Measurements from ENCODE around the gene TPBGL.

Gene TPBGL

GRCh38 chr11:75212411-75212810 is 28.2 kb upstream of the TPBGL start:
- Histone ChIP-seq H3K4me2 (ENCODE audit: insufficient read depth, low read length, poor library complexity, severe bottlenecking) (no peak overlapping the region), H4K8ac (ENCODE audit: low read depth, low read length) (no peak overlapping the region), H3K9ac (ENCODE audit: low read depth, low read length, poor library complexity) (no peak overlapping the region), H3K14ac (ENCODE audit: low read length) (no peak overlapping the region), H3K9me3 (replicated peaks in 1 of 2; ENCODE audit: control insufficient read depth in 2 of 2, insufficient read depth in 1 of 2, low read depth in 1 of 2, low read length in 2 of 2) (no peaks in the 10 kb centered on the region), H3K27ac (replicated peaks; ENCODE audit: low read length) (no peak overlapping the region), H3K27me3 (ENCODE audit: control insufficient read depth in 3 of 3, insufficient read depth in 3 of 3, low read depth in 1 of 3, low read length in 3 of 3) (peaks cover 0 to under 1% (median 0%) of the 10 kb centered on the region in 3 experiments), H2BK15ac (ENCODE audit: low read length) (no peak overlapping the region), H3K18ac (ENCODE audit: low read length) (no peak overlapping the region), H2BK5ac (ENCODE audit: low read length) (no peak overlapping the region), H2BK12ac (ENCODE audit: low read length) (no peak overlapping the region), H3K23ac (ENCODE audit: low read depth, low read length, poor library complexity) (no peak overlapping the region), H3K4me1 (ENCODE audit: control insufficient read depth in 2 of 2, insufficient read depth in 1 of 2, low read depth in 1 of 2, low read length in 2 of 2) (no peaks in the 10 kb centered on the region), H3K36me3 (replicated peaks in 1 of 2; ENCODE audit: control insufficient read depth in 2 of 2, insufficient read depth in 2 of 2, low read length in 2 of 2) (no peaks in the 10 kb centered on the region), H3K4me3 (ENCODE audit: low read length in 2 of 2) (no peak overlapping the region), H3K4ac (ENCODE audit: low read length) (no peak overlapping the region), H2AK5ac (ENCODE audit: low read depth, low read length) (no peak overlapping the region), H4K91ac (ENCODE audit: low read depth, low read length, poor library complexity) (no peak overlapping the region), H2AFZ (ENCODE audit: low read length) (no peak overlapping the region), H2BK120ac (ENCODE audit: low read depth, low read length) (no peak overlapping the region), H3K79me1 (ENCODE audit: low read depth, low read length) (no peaks in the 10 kb centered on the region)
- no peak for DNase-seq (ENCODE audit: low spot score)
- WGBS, 2 donors (ENCODE audit: extremely low coverage in 2 of 2, insufficient read length in 2 of 2, insufficient replicate concordance in 1 of 2), result no CpG with 5 or more reads among the region's 5 CpGs

- Histone ChIP-seq H4K91ac (ENCODE audit: low read depth, low read length, poor library complexity) (no peak overlapping the region), H2BK120ac (ENCODE audit: low read depth, low read length) (no peak overlapping the region), H3K27me3 (ENCODE audit: control insufficient read depth in 3 of 3, insufficient read depth in 3 of 3, low read depth in 1 of 3, low read length in 3 of 3) (peaks cover 0 to 4% (median 0%) of the 10 kb centered on the region in 3 experiments), H3K27ac (replicated peaks; ENCODE audit: low read length) (no peak overlapping the region), H2AK5ac (ENCODE audit: low read depth, low read length) (no peak overlapping the region), H2BK12ac (ENCODE audit: low read length) (no peak overlapping the region), H3K4me1 (ENCODE audit: control insufficient read depth in 2 of 2, insufficient read depth in 1 of 2, low read depth in 1 of 2, low read length in 2 of 2) (no peaks in the 10 kb centered on the region), H3K79me1 (ENCODE audit: low read depth, low read length) (no peaks in the 10 kb centered on the region), H3K9ac (ENCODE audit: low read depth, low read length, poor library complexity) (no peak overlapping the region), H3K18ac (ENCODE audit: low read length) (no peak overlapping the region), H2BK5ac (ENCODE audit: low read length) (no peak overlapping the region), H2BK15ac (ENCODE audit: low read length) (no peak overlapping the region), H3K4me3 (ENCODE audit: low read length in 2 of 2) (no peak overlapping the region), H3K23ac (ENCODE audit: low read depth, low read length, poor library complexity) (no peak overlapping the region), H2AFZ (ENCODE audit: low read length) (no peak overlapping the region), H3K4me2 (ENCODE audit: insufficient read depth, low read length, poor library complexity, severe bottlenecking) (no peak overlapping the region), H3K14ac (ENCODE audit: low read length) (no peak overlapping the region), H3K36me3 (replicated peaks in 1 of 2; ENCODE audit: control insufficient read depth in 2 of 2, insufficient read depth in 2 of 2, low read length in 2 of 2) (no peaks in the 10 kb centered on the region), H4K8ac (ENCODE audit: low read depth, low read length) (no peak overlapping the region), H3K9me3 (replicated peaks in 1 of 2; ENCODE audit: control insufficient read depth in 2 of 2, insufficient read depth in 1 of 2, low read depth in 1 of 2, low read length in 2 of 2) (no peaks in the 10 kb centered on the region), H3K4ac (ENCODE audit: low read length) (no peak overlapping the region)
- DNase-seq (ENCODE audit: low spot score), result peak; percentile 90
- no CpG with 5 or more reads among the region's 8 CpGs for WGBS, 2 donors (ENCODE audit: extremely low coverage in 2 of 2, insufficient read length in 2 of 2, insufficient replicate concordance in 1 of 2)
Measured at GRCh38 chr11:75214411-75214821, 26.2 kb upstream of the TPBGL start.

- no peak overlapping the region for H3K9ac ChIP-seq (ENCODE audit: low read depth, low read length, poor library complexity)
- H4K91ac ChIP-seq (ENCODE audit: low read depth, low read length, poor library complexity), result no peak overlapping the region
- H2BK12ac ChIP-seq (ENCODE audit: low read length), result no peak overlapping the region
- H2BK15ac ChIP-seq (ENCODE audit: low read length), result no peak overlapping the region
- no peak overlapping the region for H3K27ac ChIP-seq (replicated peaks; ENCODE audit: low read length)
- no peak overlapping the region for H3K4ac ChIP-seq (ENCODE audit: low read length)
- no peaks in the 10 kb centered on the region for H3K79me1 ChIP-seq (ENCODE audit: low read depth, low read length)
- peaks cover 0 to 4% (median 0%) of the 10 kb centered on the region in 3 experiments for H3K27me3 ChIP-seq (ENCODE audit: control insufficient read depth in 3 of 3, insufficient read depth in 3 of 3, low read depth in 1 of 3, low read length in 3 of 3)
- no peak overlapping the region for H2AFZ ChIP-seq (ENCODE audit: low read length)
- no peaks in the 10 kb centered on the region for H3K4me1 ChIP-seq (ENCODE audit: control insufficient read depth in 2 of 2, insufficient read depth in 1 of 2, low read depth in 1 of 2, low read length in 2 of 2)
- H3K4me3 ChIP-seq (ENCODE audit: low read length in 2 of 2), result no peak overlapping the region
- no peak overlapping the region for H2BK120ac ChIP-seq (ENCODE audit: low read depth, low read length)
- H3K36me3 ChIP-seq (replicated peaks in 1 of 2; ENCODE audit: control insufficient read depth in 2 of 2, insufficient read depth in 2 of 2, low read length in 2 of 2), result no peaks in the 10 kb centered on the region
- H3K4me2 ChIP-seq (ENCODE audit: insufficient read depth, low read length, poor library complexity, severe bottlenecking), result no peak overlapping the region
- no peak for DNase-seq (ENCODE audit: low spot score)
- H3K18ac ChIP-seq (ENCODE audit: low read length), result no peak overlapping the region
- no peaks in the 10 kb centered on the region for H3K9me3 ChIP-seq (replicated peaks in 1 of 2; ENCODE audit: control insufficient read depth in 2 of 2, insufficient read depth in 1 of 2, low read depth in 1 of 2, low read length in 2 of 2)
- H3K23ac ChIP-seq (ENCODE audit: low read depth, low read length, poor library complexity), result no peak overlapping the region
- H2BK5ac ChIP-seq (ENCODE audit: low read length), result no peak overlapping the region
- H2AK5ac ChIP-seq (ENCODE audit: low read depth, low read length), result no peak overlapping the region
- no peak overlapping the region for H4K8ac ChIP-seq (ENCODE audit: low read depth, low read length)
- no peak overlapping the region for H3K14ac ChIP-seq (ENCODE audit: low read length)
Measured at GRCh38 chr11:75214843-75215242, 25.7 kb upstream of the TPBGL start.

- DNase-seq (ENCODE audit: low spot score), result no peak
- H2BK120ac ChIP-seq (ENCODE audit: low read depth, low read length), result no peak overlapping the region
- no peak overlapping the region for H3K4me3 ChIP-seq (ENCODE audit: low read length in 2 of 2)
- no peaks in the 10 kb centered on the region for H3K79me1 ChIP-seq (ENCODE audit: low read depth, low read length)
- no peak overlapping the region for H2BK5ac ChIP-seq (ENCODE audit: low read length)
- no peak overlapping the region for H2AK5ac ChIP-seq (ENCODE audit: low read depth, low read length)
- no peak overlapping the region for H3K23ac ChIP-seq (ENCODE audit: low read depth, low read length, poor library complexity)
- no peak overlapping the region for H2BK12ac ChIP-seq (ENCODE audit: low read length)
- H3K4ac ChIP-seq (ENCODE audit: low read length), result no peak overlapping the region
- H2AFZ ChIP-seq (ENCODE audit: low read length), result no peak overlapping the region
- no peak overlapping the region for H3K27ac ChIP-seq (replicated peaks; ENCODE audit: low read length)
- H4K8ac ChIP-seq (ENCODE audit: low read depth, low read length), result no peak overlapping the region
- H3K18ac ChIP-seq (ENCODE audit: low read length), result no peak overlapping the region
- no peaks in the 10 kb centered on the region for H3K4me1 ChIP-seq (ENCODE audit: control insufficient read depth in 2 of 2, insufficient read depth in 1 of 2, low read depth in 1 of 2, low read length in 2 of 2)
- H3K36me3 ChIP-seq (replicated peaks in 1 of 2; ENCODE audit: control insufficient read depth in 2 of 2, insufficient read depth in 2 of 2, low read length in 2 of 2), result no peaks in the 10 kb centered on the region
- H3K27me3 ChIP-seq (ENCODE audit: control insufficient read depth in 3 of 3, insufficient read depth in 3 of 3, low read depth in 1 of 3, low read length in 3 of 3), result peaks cover 0 to 7% (median 0%) of the 10 kb centered on the region in 3 experiments
- no peak overlapping the region for H4K91ac ChIP-seq (ENCODE audit: low read depth, low read length, poor library complexity)
- WGBS, 2 donors (ENCODE audit: extremely low coverage in 2 of 2, insufficient read length in 2 of 2, insufficient replicate concordance in 1 of 2), result no CpG with 5 or more reads among the region's 2 CpGs
- H3K9ac ChIP-seq (ENCODE audit: low read depth, low read length, poor library complexity), result no peak overlapping the region
- no peak overlapping the region for H2BK15ac ChIP-seq (ENCODE audit: low read length)
- H3K4me2 ChIP-seq (ENCODE audit: insufficient read depth, low read length, poor library complexity, severe bottlenecking), result no peak overlapping the region
- no peaks in the 10 kb centered on the region for H3K9me3 ChIP-seq (replicated peaks in 1 of 2; ENCODE audit: control insufficient read depth in 2 of 2, insufficient read depth in 1 of 2, low read depth in 1 of 2, low read length in 2 of 2)
- H3K14ac ChIP-seq (ENCODE audit: low read length), result no peak overlapping the region
Measured at GRCh38 chr11:75219869-75220268, 20.7 kb upstream of the TPBGL start.

All from neuronal stem cell (in vitro differentiated cells).